ENCODE data around the gene ATP2B2. TPM values are rescaled to one million over a fixed set of nuclear protein-coding genes. Genes with fewer than 3 reads are reported as not detected.
A peak's percentile ranks its signal among the peaks of the same experiment; 100 is the strongest.

Gene ATP2B2
- total RNA-seq, 1 donor from 2014 or later: 0.13 TPM

DNA sequence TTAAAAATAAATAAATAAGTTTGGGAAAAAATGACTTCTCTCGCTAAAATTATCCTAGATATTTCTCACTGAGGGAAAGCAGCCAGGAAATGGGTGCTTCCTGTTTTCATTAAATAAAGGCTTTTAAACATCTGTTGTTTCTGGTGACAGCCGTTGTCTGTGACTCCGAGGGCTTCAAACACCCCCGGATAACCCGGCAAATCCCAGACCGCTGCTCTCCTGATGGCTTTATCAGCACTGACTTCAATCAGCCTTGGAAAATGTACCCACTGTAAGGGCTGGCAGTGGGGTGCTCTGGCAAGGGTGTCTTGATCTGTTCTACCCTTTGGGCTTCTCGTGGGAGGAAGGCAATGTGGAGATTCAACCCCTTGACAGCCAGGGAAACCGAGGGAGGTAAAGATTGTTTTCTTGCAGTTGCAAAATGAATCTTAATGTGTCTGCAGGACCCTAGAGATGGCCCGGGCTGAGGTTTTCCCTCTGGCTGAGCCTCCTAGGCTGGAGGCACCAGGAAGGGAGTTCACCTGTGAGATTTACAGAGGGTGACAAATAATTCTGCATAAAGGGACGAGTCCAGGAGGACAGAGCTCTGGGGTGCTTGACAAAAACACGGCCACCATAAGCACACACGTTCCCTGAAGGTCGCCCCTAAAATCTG is 150.9 kb downstream of the ATP2B2 start:
- Mint-ChIP-seq H3K4me3 (ENCODE audit: unreplicated experiment) (no peak overlapping the region), H3K4me1 (ENCODE audit: unreplicated experiment) (peaks cover 44% of the 10 kb centered on the region), H3K27me3 (ENCODE audit: unreplicated experiment) (no peaks in the 10 kb centered on the region), H3K27ac (ENCODE audit: unreplicated experiment) (peak overlapping the region; percentile 6), H3K36me3 (ENCODE audit: unreplicated experiment) (no peaks in the 10 kb centered on the region), H3K9me3 (ENCODE audit: unreplicated experiment) (no peaks in the 10 kb centered on the region)
- DNase-seq (ENCODE audit: extremely low spot score, unreplicated experiment): no peak
- TF ChIP-seq, protein P1, sequence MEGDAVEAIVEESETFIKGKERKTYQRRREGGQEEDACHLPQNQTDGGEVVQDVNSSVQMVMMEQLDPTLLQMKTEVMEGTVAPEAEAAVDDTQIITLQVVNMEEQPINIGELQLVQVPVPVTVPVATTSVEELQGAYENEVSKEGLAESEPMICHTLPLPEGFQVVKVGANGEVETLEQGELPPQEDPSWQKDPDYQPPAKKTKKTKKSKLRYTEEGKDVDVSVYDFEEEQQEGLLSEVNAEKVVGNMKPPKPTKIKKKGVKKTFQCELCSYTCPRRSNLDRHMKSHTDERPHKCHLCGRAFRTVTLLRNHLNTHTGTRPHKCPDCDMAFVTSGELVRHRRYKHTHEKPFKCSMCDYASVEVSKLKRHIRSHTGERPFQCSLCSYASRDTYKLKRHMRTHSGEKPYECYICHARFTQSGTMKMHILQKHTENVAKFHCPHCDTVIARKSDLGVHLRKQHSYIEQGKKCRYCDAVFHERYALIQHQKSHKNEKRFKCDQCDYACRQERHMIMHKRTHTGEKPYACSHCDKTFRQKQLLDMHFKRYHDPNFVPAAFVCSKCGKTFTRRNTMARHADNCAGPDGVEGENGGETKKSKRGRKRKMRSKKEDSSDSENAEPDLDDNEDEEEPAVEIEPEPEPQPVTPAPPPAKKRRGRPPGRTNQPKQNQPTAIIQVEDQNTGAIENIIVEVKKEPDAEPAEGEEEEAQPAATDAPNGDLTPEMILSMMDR (IDR thresholded peaks at IDR 0.05): no peak

DNA sequence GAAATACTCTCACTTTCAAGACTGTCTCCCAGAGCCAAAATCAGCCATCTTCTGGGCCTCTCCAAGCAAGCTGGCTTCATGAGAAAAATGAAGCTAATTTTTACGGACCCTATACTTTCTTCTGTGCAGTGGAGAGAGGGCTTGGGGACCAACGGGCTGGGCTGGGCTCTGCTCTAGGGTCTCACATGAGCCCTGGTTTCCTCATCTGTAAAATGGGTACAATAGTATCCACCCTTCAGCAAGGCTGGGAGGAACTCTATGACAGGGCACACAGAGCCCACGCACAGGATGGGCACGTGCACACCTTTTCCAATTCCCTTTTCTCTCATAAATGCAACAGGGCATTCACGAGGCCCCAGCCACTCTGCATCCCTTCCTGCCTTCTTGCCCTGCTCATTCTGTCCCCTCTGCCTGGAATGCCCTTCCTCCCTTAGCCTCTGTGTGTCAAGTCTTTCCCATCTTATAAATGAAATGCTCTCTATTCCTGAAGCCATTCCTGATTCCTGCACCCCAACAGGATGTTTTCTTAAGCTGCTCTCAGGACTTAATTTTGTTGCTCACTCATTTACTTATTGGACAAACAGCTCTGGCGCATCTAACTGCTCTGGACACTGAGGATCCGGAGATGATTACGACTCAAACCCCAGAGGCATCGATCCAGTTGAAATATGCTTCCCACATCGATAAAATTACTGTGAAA is 151.6 kb downstream of the ATP2B2 start:
- Mint-ChIP-seq H3K27me3 (ENCODE audit: unreplicated experiment) (no peaks in the 10 kb centered on the region), H3K4me3 (ENCODE audit: unreplicated experiment) (no peak overlapping the region), H3K27ac (ENCODE audit: unreplicated experiment) (peak overlapping the region; percentile 6), H3K36me3 (ENCODE audit: unreplicated experiment) (no peaks in the 10 kb centered on the region), H3K4me1 (ENCODE audit: unreplicated experiment) (peaks cover 44% of the 10 kb centered on the region), H3K9me3 (ENCODE audit: unreplicated experiment) (no peaks in the 10 kb centered on the region)
- DNase-seq (ENCODE audit: extremely low spot score, unreplicated experiment): no peak
- TF ChIP-seq, protein P1 (IDR thresholded peaks at IDR 0.05): no peak

DNA sequence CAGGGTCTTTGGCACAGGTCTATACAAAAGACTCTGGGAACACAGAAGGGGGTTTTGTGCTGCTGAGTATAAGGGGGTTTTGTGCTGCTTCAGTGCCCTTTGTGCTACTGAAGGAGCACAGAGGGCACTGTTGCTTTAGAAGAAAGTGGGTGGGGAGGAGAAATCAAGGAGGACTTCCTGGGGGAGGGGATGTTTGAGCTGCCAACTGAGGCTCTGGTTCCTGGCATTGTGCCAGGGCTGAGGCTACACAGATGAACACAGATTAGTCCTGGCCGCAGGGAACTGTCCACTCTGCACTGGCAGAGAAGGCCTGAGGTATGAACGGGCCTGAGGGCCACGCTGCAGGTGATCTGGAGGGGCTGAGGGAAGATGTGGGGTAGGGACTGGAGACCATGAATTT is 152.2 kb downstream of the ATP2B2 start:
- no peaks in the 10 kb centered on the region for H3K9me3 Mint-ChIP-seq (ENCODE audit: unreplicated experiment)
- H3K36me3 Mint-ChIP-seq (ENCODE audit: unreplicated experiment): no peaks in the 10 kb centered on the region
- no peaks in the 10 kb centered on the region for H3K27me3 Mint-ChIP-seq (ENCODE audit: unreplicated experiment)
- no peak overlapping the region for H3K4me3 Mint-ChIP-seq (ENCODE audit: unreplicated experiment)
- peaks cover 44% of the 10 kb centered on the region for H3K4me1 Mint-ChIP-seq (ENCODE audit: unreplicated experiment)
- TF ChIP-seq, protein P1 (IDR thresholded peaks at IDR 0.05): no peak
- peak overlapping the region; percentile 62 for H3K27ac Mint-ChIP-seq (ENCODE audit: unreplicated experiment)
- DNase-seq (ENCODE audit: extremely low spot score, unreplicated experiment): no peak

DNA sequence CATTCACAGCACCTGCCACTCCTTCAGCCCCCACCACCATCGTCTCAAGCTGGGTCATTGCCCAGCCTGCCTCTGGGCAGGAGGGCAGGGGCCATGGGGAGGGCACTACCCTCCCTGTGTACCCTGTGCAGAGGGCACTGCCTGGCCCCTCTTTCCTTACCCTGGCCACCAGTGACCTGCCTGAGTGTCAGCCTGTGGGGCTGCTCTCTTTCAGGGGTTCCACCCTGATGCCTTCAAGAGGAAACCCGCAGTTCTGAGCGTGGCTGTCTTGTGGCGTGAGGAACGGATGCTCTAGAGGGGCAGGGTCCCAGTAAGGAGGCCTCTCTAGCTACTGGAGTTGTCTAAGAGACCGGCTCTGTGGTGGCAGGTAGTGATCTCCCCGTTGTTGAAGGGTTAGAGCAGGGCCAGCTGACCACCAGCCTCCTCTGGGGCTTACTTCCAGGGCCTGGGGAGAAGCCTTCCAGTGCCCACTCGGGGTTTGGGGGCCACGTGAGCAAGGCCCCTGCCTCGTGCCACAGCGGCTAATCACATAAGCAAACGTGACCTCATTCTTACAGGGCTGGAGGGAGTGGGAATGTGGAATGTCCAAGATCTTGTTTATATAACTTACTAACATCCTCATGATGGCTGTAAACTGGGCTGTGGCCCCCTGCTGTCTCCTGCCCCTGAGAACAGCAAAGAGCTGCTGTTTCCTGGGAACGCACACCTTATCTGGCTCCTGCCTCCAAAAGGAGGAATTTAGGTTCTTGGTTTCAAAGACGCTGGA is 153.1 kb downstream of the ATP2B2 start:
- H3K36me3 Mint-ChIP-seq (ENCODE audit: unreplicated experiment): no peaks in the 10 kb centered on the region
- TF ChIP-seq, protein P1 (IDR thresholded peaks at IDR 0.05): no peak
- peak overlapping the region; percentile 62 for H3K27ac Mint-ChIP-seq (ENCODE audit: unreplicated experiment)
- no peaks in the 10 kb centered on the region for H3K9me3 Mint-ChIP-seq (ENCODE audit: unreplicated experiment)
- peaks cover 35% of the 10 kb centered on the region for H3K4me1 Mint-ChIP-seq (ENCODE audit: unreplicated experiment)
- DNase-seq (ENCODE audit: extremely low spot score, unreplicated experiment): no peak
- H3K4me3 Mint-ChIP-seq (ENCODE audit: unreplicated experiment): no peak overlapping the region
- no peaks in the 10 kb centered on the region for H3K27me3 Mint-ChIP-seq (ENCODE audit: unreplicated experiment)
